Activated CD4-positive, CD25-positive, alpha-beta regulatory T cell (primary cell): Measurements from ENCODE around the gene GRK6.

ENCODE experiments used
- DNase-seq, 4 experiments: peaks; one replicate each; lab custom pipeline; 2025; lab: John Stamatoyannopoulos, UW

The GRK6 gene

GRCh38 chr5:177426566-177427210, at the start of gene GRK6:
Gene GRK6 (plus strand): TSS chr5:177426676. CDS start chr5:177426846, 170 bp downstream.
- DNase-seq = peak in 3 of 4 experiments; percentile 41 to 66 (median 56)

- no peak for DNase-seq
Observed at GRCh38 chr5:177377851-177378776, 48.4 kb upstream of the GRK6 start.

GRCh38 chr5:177378884-177379883, 47.3 kb upstream of the GRK6 start:
- DNase-seq = no peak

- DNase-seq = no peak
Observed at GRCh38 chr5:177380805-177381126, 45.7 kb upstream of the GRK6 start.

- no peak for DNase-seq
Observed at GRCh38 chr5:177382423-177383029, 44.0 kb upstream of the GRK6 start.

GRCh38 chr5:177383181-177383580, 43.3 kb upstream of the GRK6 start:
- DNase-seq = no peak

GRCh38 chr5:177384134-177384533, 42.3 kb upstream of the GRK6 start, which contains the start of gene SLC34A1:
Gene SLC34A1 (plus strand): TSS chr5:177384434. CDS start chr5:177385742, 1,308 bp downstream.
- no peak for DNase-seq

GRCh38 chr5:177385720-177386119, 40.8 kb upstream of the GRK6 start:
- DNase-seq = no peak

- no peak for DNase-seq
Observed at GRCh38 chr5:177386542-177386941, 39.9 kb upstream of the GRK6 start.

- no peak for DNase-seq
Observed at GRCh38 chr5:177387405-177387804, 39.1 kb upstream of the GRK6 start.

GRCh38 chr5:177388521-177389052, 37.9 kb upstream of the GRK6 start:
- DNase-seq = no peak

- DNase-seq = no peak
Observed at GRCh38 chr5:177389241-177390169, 37.0 kb upstream of the GRK6 start.

GRCh38 chr5:177390363-177391300, 35.8 kb upstream of the GRK6 start:
- DNase-seq = peak; percentile 70 to 85 (median 74)

GRCh38 chr5:177392765-177393164, 33.7 kb upstream of the GRK6 start:
- DNase-seq = no peak

- DNase-seq = no peak
Observed at GRCh38 chr5:177393206-177393765, 33.2 kb upstream of the GRK6 start.

GRCh38 chr5:177393990-177394389, 32.5 kb upstream of the GRK6 start:
- no peak for DNase-seq

GRCh38 chr5:177396078-177396477, 30.4 kb upstream of the GRK6 start:
- DNase-seq = no peak

GRCh38 chr5:177396807-177397206, 29.7 kb upstream of the GRK6 start:
- no peak for DNase-seq
